ENCODE data around the gene SPSB1. TPM values are rescaled to one million over a fixed set of nuclear protein-coding genes. Genes with fewer than 3 reads are reported as not detected.

Gene SPSB1
- total and polyA plus RNA-seq, 2 of the 4 experiments (the other 2 are of a cell fraction): 16.7 to 19.8 TPM

GRCh38 chr1:9271861-9272595, 20.7 kb upstream of the SPSB1 start:
- no peak overlapping the region for H3K14ac ChIP-seq (replicated peaks; ENCODE audit: low read depth, low read length)
- H3K56ac ChIP-seq (ENCODE audit: extremely low read depth, insufficient read depth, low read length): no peak overlapping the region
- no peak overlapping the region for H2AK5ac ChIP-seq (ENCODE audit: low read depth, low read length)
- peaks cover 9% of the 10 kb centered on the region for H3K9me1 ChIP-seq (ENCODE audit: insufficient read depth, low read length)
- H2BK20ac ChIP-seq (ENCODE audit: low read depth, low read length): no peak overlapping the region
- no peak overlapping the region for H3K4me3 ChIP-seq (ENCODE audit: insufficient read depth, low read depth, low read length)
- no peak overlapping the region for H4K8ac ChIP-seq (ENCODE audit: low read depth in 2 of 2, low read length in 2 of 2)
- H4K91ac ChIP-seq (ENCODE audit: insufficient read depth, low read depth, low read length): no peak overlapping the region; the same call in 1 of the 2 replicates
- in situ Hi-C loops (cut with MboI; ENCODE audit: low sequenced_read_pairs) (loop anchor here (10.0 kb wide), 1 partner anchor 303 kb away; no protein-coding TSS in a partner anchor), intact Hi-C loops (cut with micrococcal nuclease) (no loop called here), dilution Hi-C loops (cut with HindIII; ENCODE audit: low sequenced_read_pairs, unreplicated experiment) (no loop called here)
- peaks cover 2% of the 10 kb centered on the region; the same call in 1 of the 2 replicates for H3K36me3 ChIP-seq (ENCODE audit: control insufficient read depth, insufficient read depth, low read length)
- no peaks in the 10 kb centered on the region for H4K20me1 ChIP-seq (ENCODE audit: insufficient read depth, low read length)
- no TSS peak for BruUV-seq (replicated peaks)
- H3K23ac ChIP-seq (ENCODE audit: low read depth, low read length): no peak overlapping the region
- ATAC-seq (ENCODE audit: low read depth): no peak
- no peak overlapping the region for H2AK9ac ChIP-seq (replicated peaks; ENCODE audit: low read depth, low read length, poor library complexity)
- 0 out of 3 replicates have a peak overlapping the region, but pooled peaks have one; percentile 25 for H2BK15ac ChIP-seq (ENCODE audit: low read depth, low read length)
- POLR2A ChIA-PET (ENCODE audit: unreplicated experiment): no interaction called here
- TF ChIP-seq RFX5 (IDR thresholded peaks at IDR 0.05; ENCODE audit: low read depth, low read length): no peak
- TF ChIP-seq RCOR1 (IDR thresholded peaks at IDR 0.05; ENCODE audit: insufficient replicate concordance, low read length): no peak
- TF ChIP-seq CTCF (conservative IDR thresholded peaks at IDR 0.05; ENCODE audit: low read depth, low read length): no peak
- no peak for TF ChIP-seq MAZ (IDR thresholded peaks at IDR 0.05; ENCODE audit: borderline replicate concordance, low read depth, low read length)
- TF ChIP-seq CEBPB (IDR thresholded peaks at IDR 0.05; ENCODE audit: low read depth, low read length): no peak
- no peak for TF ChIP-seq RAD21 (IDR thresholded peaks at IDR 0.05; ENCODE audit: low read length)
- no peak for TF ChIP-seq SMC3 (IDR thresholded peaks at IDR 0.05; ENCODE audit: low read depth, low read length)
- TF ChIP-seq FOS (IDR thresholded peaks at IDR 0.05; ENCODE audit: low read depth, low read length): no peak
- TF ChIP-seq ELK1 (IDR thresholded peaks at IDR 0.05; ENCODE audit: borderline replicate concordance, low read depth, low read length): no peak
- TF ChIP-seq CHD1 (IDR thresholded peaks at IDR 0.05; ENCODE audit: low read depth, low read length): no peak
- TF ChIP-seq NFE2L2 (IDR thresholded peaks at IDR 0.05; ENCODE audit: low read depth, low read length): no peak
- no peak for TF ChIP-seq POLR2A (IDR thresholded peaks at IDR 0.05; ENCODE audit: low read depth, low read length)
- TF ChIP-seq MAFK (IDR thresholded peaks at IDR 0.05; ENCODE audit: low read depth, low read length): no peak
- no peak overlapping the region for H3K18ac ChIP-seq (ENCODE audit: low read depth, low read length)
- no peak overlapping the region for H3K9ac ChIP-seq (ENCODE audit: low read depth, low read length)
- no peak overlapping the region for H2BK5ac ChIP-seq (ENCODE audit: low read depth, low read length, poor library complexity, severe bottlenecking)
- no peak overlapping the region for H3K4me2 ChIP-seq (ENCODE audit: low read depth, low read length)
- H2BK120ac ChIP-seq (ENCODE audit: low read depth, low read length): no peak overlapping the region
- no peaks in the 10 kb centered on the region for H3K27me3 ChIP-seq (ENCODE audit: control insufficient read depth, insufficient read depth, low read length)
- H3K4me1 ChIP-seq (ENCODE audit: control insufficient read depth, insufficient read depth, low read length): peaks cover 15% of the 10 kb centered on the region
- 0 out of 4 replicates have a peak, but pooled peaks cover 0 to 10% of the 10 kb centered on the region in 2 experiments for H3K79me1 ChIP-seq (ENCODE audit: low read depth in 1 of 2, low read length in 2 of 2)
- WGBS, 2 experiments (ENCODE audit: extremely low coverage in 2 of 2, insufficient read length in 1 of 2): 97% methylated on average over 14 of the region's 24 CpGs; no CpG with 5 or more reads in 1 of the 2 experiments
- H3K9me3 ChIP-seq (ENCODE audit: control insufficient read depth, insufficient read depth, low read length): no peaks in the 10 kb centered on the region
- no peak overlapping the region for H3K27ac ChIP-seq (ENCODE audit: insufficient read depth, low read length)
- no peak overlapping the region for H3K4ac ChIP-seq (ENCODE audit: low read depth, low read length)
- CTCF ChIA-PET: interaction anchor here (1.1 kb wide), 1 partner anchor 17 kb away, joined by 4 read pairs; no protein-coding TSS in a partner anchor
- no peak overlapping the region for H4K5ac ChIP-seq (ENCODE audit: low read depth, low read length)
- no peak for DNase-seq
- no peak overlapping the region for H2AFZ ChIP-seq (replicated peaks; ENCODE audit: low read length, poor library complexity)

Data from IMR-90 (cell line).